ENCODE data around the gene WHAMM.

- TF ChIP-seq EP300 (IDR thresholded peaks at IDR 0.05) (no peak), POLR2AphosphoS5 (IDR thresholded peaks at IDR 0.05) (no peak), POLR2A (IDR thresholded peaks at IDR 0.05) (no peak), CTCF (IDR thresholded peaks at IDR 0.05) (no peak)
Measured at GRCh38 chr15:82840166-82840565, 30.7 kb downstream of the WHAMM start.
